Neuron (in vitro differentiated cells): ENCODE results near the gene RD3L.

ENCODE experiments used
- H2AFZ ChIP-seq: one replicate; pipeline ENCODE4 v1.6.1; 2013; ENCODE audit warnings: low read depth, mild to moderate bottlenecking, inconsistent platforms, low read length, moderate library complexity
- H3K27me3 ChIP-seq: one replicate; pipeline ENCODE4 v1.6.1; 2013; ENCODE audit warnings: low read length; ENCODE audit not compliant: insufficient read depth
- H3K36me3 ChIP-seq: one replicate; pipeline ENCODE4 v1.6.1; 2013; ENCODE audit warnings: low read length; ENCODE audit not compliant: insufficient read depth
- H3K4me1 ChIP-seq: one replicate; pipeline ENCODE4 v1.6.1; 2013; ENCODE audit warnings: low read length; ENCODE audit not compliant: insufficient read depth
- H3K4me3 ChIP-seq: 2 replicates; pipeline ENCODE4 v1.5.1; 2013; ENCODE audit warnings: mild to moderate bottlenecking, low read length, moderate library complexity
- H3K9me3 ChIP-seq: one replicate; pipeline ENCODE4 v1.6.1; 2013; ENCODE audit warnings: low read length

Gene RD3L

GRCh38 chr14:103898204-103898603 lies 44.1 kb downstream of the RD3L start:
- Histone ChIP-seq H3K27me3 (peaks cover 3% of the 10 kb centered on the region), H3K4me1 (no peaks in the 10 kb centered on the region), H3K4me3 (no peak overlapping the region), H3K9me3 (peaks cover 7% of the 10 kb centered on the region), H2AFZ (no peak overlapping the region), H3K36me3 (no peaks in the 10 kb centered on the region)

- Histone ChIP-seq H2AFZ (no peak overlapping the region), H3K4me1 (no peaks in the 10 kb centered on the region), H3K36me3 (no peaks in the 10 kb centered on the region), H3K9me3 (peaks cover 7% of the 10 kb centered on the region), H3K27me3 (peaks cover 3% of the 10 kb centered on the region), H3K4me3 (no peak overlapping the region)
Measured at GRCh38 chr14:103897075-103897947, 45.0 kb downstream of the RD3L start.

- no peak overlapping the region for H3K4me3 ChIP-seq
- H3K27me3 ChIP-seq, result peaks cover 3% of the 10 kb centered on the region
- H3K4me1 ChIP-seq, result no peaks in the 10 kb centered on the region
- H3K9me3 ChIP-seq, result peaks cover 7% of the 10 kb centered on the region
- no peak overlapping the region for H2AFZ ChIP-seq
- H3K36me3 ChIP-seq, result no peaks in the 10 kb centered on the region
Measured at GRCh38 chr14:103896578-103896977, 45.8 kb downstream of the RD3L start.

- H3K4me1 ChIP-seq, result no peaks in the 10 kb centered on the region
- H2AFZ ChIP-seq, result no peak overlapping the region
- peaks cover 3% of the 10 kb centered on the region for H3K27me3 ChIP-seq
- peaks cover 7% of the 10 kb centered on the region for H3K9me3 ChIP-seq
- H3K36me3 ChIP-seq, result no peaks in the 10 kb centered on the region
- H3K4me3 ChIP-seq, result no peak overlapping the region
Measured at GRCh38 chr14:103894723-103895059, 47.6 kb downstream of the RD3L start.

- no peak overlapping the region for H3K4me3 ChIP-seq
- no peaks in the 10 kb centered on the region for H3K36me3 ChIP-seq
- peaks cover 3% of the 10 kb centered on the region for H3K27me3 ChIP-seq
- peaks cover 7% of the 10 kb centered on the region for H3K9me3 ChIP-seq
- H2AFZ ChIP-seq, result no peak overlapping the region
- H3K4me1 ChIP-seq, result no peaks in the 10 kb centered on the region
Measured at GRCh38 chr14:103894034-103894722, 48.2 kb downstream of the RD3L start.

- Histone ChIP-seq H3K4me3 (no peak overlapping the region), H3K9me3 (no peaks in the 10 kb centered on the region), H2AFZ (no peak overlapping the region), H3K36me3 (no peaks in the 10 kb centered on the region), H3K27me3 (no peaks in the 10 kb centered on the region), H3K4me1 (no peaks in the 10 kb centered on the region)
Measured at GRCh38 chr14:103892247-103892646, 50.1 kb downstream of the RD3L start.

- Histone ChIP-seq H3K9me3 (no peaks in the 10 kb centered on the region), H3K27me3 (no peaks in the 10 kb centered on the region), H3K4me3 (no peak overlapping the region), H3K36me3 (no peaks in the 10 kb centered on the region), H2AFZ (no peak overlapping the region), H3K4me1 (no peaks in the 10 kb centered on the region)
Measured at GRCh38 chr14:103891667-103892215, 50.6 kb downstream of the RD3L start.

- H2AFZ ChIP-seq, result no peak overlapping the region
- H3K9me3 ChIP-seq, result no peaks in the 10 kb centered on the region
- peaks cover 6% of the 10 kb centered on the region for H3K27me3 ChIP-seq
- no peaks in the 10 kb centered on the region for H3K4me1 ChIP-seq
- no peaks in the 10 kb centered on the region for H3K36me3 ChIP-seq
- no peak overlapping the region for H3K4me3 ChIP-seq
Measured at GRCh38 chr14:103890821-103891666, 51.3 kb downstream of the RD3L start.
